ENCODE results near the gene PALLD. TPM values are rescaled to one million over a fixed set of nuclear protein-coding genes. Genes with fewer than 3 reads are reported as not detected.

The PALLD gene
- polyA plus RNA-seq, 1 donor from 2014 or later = 20.5 TPM

DNA sequence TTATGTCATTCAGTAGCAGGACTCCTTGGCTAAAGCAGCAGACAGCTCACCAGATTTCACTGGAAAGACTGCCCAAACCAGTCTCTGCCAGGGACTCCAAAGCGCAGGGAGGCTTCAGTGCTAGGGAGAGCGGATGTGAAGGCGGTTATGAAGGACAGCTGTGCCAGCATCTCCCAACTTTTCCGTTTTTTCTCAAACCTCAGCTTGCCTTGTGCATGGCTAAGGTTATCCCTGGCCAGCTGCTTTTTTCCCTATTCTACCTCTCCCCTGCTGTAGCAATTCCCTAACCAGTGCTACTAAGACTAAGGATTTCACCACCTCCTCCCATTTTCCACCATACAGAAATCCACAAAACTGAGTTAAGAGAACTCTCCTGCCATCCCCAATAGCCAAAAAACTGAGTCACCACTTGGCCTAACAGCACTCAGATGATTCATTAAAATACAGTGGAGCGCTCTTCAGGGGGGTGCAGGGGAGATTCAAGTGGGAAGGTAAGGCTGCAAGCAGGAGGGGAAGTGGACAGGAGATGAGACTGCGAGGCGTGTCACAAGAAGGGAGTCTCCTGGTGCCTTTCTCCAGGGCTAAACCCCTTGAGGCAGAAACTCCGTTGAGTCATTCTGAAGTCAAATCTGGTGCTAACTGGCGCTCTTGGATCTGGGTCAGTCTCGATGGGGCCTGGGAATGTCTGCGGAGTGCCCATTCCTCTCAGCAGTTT is 90.7 kb downstream of the PALLD start:
- Histone ChIP-seq H3K27me3 (ENCODE audit: insufficient read depth, low read depth, low read length) (no peaks in the 10 kb centered on the region), H2AFZ (ENCODE audit: low read depth, low read length) (no peak overlapping the region), H4K20me1 (ENCODE audit: insufficient read depth) (no peaks in the 10 kb centered on the region), H3K9ac (ENCODE audit: low read length) (no peak overlapping the region), H3K4me2 (ENCODE audit: low read length) (no peak overlapping the region), H3F3A (ENCODE audit: insufficient read depth, low read length, poor library complexity, severe bottlenecking) (no peaks in the 10 kb centered on the region), H3K27ac (ENCODE audit: low read length) (no peak overlapping the region), H3K9me2 (ENCODE audit: insufficient read depth, low read length) (no peaks in the 10 kb centered on the region), H3K4me3 (ENCODE audit: low read length) (no peak overlapping the region), H3K79me2 (replicated peaks; ENCODE audit: insufficient read depth, low read length) (no peaks in the 10 kb centered on the region), H3K9me3 (ENCODE audit: low read length) (no peaks in the 10 kb centered on the region), H3K36me3 (ENCODE audit: insufficient read depth, low read length) (no peaks in the 10 kb centered on the region)
- TF ChIP-seq EP300 (conservative IDR thresholded peaks at IDR 0.05; ENCODE audit: poor library complexity, severe bottlenecking) (no peak), SMC3 (conservative IDR thresholded peaks at IDR 0.05; ENCODE audit: poor library complexity) (no peak), POLR2AphosphoS5 (IDR thresholded peaks at IDR 0.05) (no peak), EZH2 (IDR thresholded peaks at IDR 0.05; ENCODE audit: borderline replicate concordance, insufficient read depth, low read length, poor library complexity, severe bottlenecking) (no peak), TAF1 (IDR thresholded peaks at IDR 0.05; ENCODE audit: low read depth) (no peak), MXI1 (conservative IDR thresholded peaks at IDR 0.05; ENCODE audit: poor library complexity, severe bottlenecking) (no peak), RAD21 (conservative IDR thresholded peaks at IDR 0.05) (no peak)
- TF ChIP-seq, protein P1, sequence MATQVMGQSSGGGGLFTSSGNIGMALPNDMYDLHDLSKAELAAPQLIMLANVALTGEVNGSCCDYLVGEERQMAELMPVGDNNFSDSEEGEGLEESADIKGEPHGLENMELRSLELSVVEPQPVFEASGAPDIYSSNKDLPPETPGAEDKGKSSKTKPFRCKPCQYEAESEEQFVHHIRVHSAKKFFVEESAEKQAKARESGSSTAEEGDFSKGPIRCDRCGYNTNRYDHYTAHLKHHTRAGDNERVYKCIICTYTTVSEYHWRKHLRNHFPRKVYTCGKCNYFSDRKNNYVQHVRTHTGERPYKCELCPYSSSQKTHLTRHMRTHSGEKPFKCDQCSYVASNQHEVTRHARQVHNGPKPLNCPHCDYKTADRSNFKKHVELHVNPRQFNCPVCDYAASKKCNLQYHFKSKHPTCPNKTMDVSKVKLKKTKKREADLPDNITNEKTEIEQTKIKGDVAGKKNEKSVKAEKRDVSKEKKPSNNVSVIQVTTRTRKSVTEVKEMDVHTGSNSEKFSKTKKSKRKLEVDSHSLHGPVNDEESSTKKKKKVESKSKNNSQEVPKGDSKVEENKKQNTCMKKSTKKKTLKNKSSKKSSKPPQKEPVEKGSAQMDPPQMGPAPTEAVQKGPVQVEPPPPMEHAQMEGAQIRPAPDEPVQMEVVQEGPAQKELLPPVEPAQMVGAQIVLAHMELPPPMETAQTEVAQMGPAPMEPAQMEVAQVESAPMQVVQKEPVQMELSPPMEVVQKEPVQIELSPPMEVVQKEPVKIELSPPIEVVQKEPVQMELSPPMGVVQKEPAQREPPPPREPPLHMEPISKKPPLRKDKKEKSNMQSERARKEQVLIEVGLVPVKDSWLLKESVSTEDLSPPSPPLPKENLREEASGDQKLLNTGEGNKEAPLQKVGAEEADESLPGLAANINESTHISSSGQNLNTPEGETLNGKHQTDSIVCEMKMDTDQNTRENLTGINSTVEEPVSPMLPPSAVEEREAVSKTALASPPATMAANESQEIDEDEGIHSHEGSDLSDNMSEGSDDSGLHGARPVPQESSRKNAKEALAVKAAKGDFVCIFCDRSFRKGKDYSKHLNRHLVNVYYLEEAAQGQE (IDR thresholded peaks at IDR 0.05; ENCODE audit: borderline replicate concordance) = no peak
- TF ChIP-seq, protein P2, sequence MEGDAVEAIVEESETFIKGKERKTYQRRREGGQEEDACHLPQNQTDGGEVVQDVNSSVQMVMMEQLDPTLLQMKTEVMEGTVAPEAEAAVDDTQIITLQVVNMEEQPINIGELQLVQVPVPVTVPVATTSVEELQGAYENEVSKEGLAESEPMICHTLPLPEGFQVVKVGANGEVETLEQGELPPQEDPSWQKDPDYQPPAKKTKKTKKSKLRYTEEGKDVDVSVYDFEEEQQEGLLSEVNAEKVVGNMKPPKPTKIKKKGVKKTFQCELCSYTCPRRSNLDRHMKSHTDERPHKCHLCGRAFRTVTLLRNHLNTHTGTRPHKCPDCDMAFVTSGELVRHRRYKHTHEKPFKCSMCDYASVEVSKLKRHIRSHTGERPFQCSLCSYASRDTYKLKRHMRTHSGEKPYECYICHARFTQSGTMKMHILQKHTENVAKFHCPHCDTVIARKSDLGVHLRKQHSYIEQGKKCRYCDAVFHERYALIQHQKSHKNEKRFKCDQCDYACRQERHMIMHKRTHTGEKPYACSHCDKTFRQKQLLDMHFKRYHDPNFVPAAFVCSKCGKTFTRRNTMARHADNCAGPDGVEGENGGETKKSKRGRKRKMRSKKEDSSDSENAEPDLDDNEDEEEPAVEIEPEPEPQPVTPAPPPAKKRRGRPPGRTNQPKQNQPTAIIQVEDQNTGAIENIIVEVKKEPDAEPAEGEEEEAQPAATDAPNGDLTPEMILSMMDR (IDR thresholded peaks at IDR 0.05; ENCODE audit: poor library complexity, severe bottlenecking) = no peak

DNA sequence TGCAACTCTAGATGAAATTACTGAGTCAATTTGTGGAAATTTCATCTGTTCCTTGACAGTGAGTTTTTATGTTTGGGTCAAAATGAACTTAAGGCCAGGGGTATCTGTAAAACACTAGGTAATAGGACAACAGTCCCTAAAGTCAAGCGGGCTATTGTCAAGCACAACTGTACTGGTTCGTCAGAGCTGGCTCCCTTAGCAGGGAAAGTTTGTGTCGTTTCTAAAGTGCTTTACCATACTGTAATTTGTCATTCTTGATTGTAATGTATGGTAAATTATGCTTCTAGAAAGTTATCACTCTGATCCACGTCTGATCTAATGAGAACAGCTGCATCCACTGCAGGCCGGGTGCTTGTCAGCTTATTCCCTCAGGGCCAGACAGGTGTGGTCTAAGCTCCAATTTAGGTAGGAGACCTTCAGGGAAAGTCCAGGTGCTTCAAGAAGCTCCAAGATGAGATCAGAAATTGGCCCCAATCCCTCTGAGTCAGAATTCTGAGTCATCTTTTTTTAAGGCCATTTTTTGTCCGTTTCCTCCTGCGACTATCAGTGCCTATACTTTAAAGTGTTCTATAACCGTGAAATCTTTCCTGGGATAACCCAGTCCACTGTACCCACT is 92.2 kb downstream of the PALLD start:
- Histone ChIP-seq H2AFZ (ENCODE audit: low read depth, low read length) (no peak overlapping the region), H3K9me3 (ENCODE audit: low read length) (no peaks in the 10 kb centered on the region), H3K36me3 (ENCODE audit: insufficient read depth, low read length) (no peaks in the 10 kb centered on the region), H3K9me2 (ENCODE audit: insufficient read depth, low read length) (no peaks in the 10 kb centered on the region), H3K27me3 (ENCODE audit: insufficient read depth, low read depth, low read length) (no peaks in the 10 kb centered on the region), H3K27ac (ENCODE audit: low read length) (no peak overlapping the region), H3K4me3 (ENCODE audit: low read length) (no peak overlapping the region), H4K20me1 (ENCODE audit: insufficient read depth) (no peaks in the 10 kb centered on the region), H3K4me2 (ENCODE audit: low read length) (no peak overlapping the region), H3F3A (ENCODE audit: insufficient read depth, low read length, poor library complexity, severe bottlenecking) (no peaks in the 10 kb centered on the region), H3K9ac (ENCODE audit: low read length) (no peak overlapping the region), H3K79me2 (replicated peaks; ENCODE audit: insufficient read depth, low read length) (no peaks in the 10 kb centered on the region)
- TF ChIP-seq, protein P2 (IDR thresholded peaks at IDR 0.05; ENCODE audit: poor library complexity, severe bottlenecking) = no peak
- TF ChIP-seq, protein P1 (IDR thresholded peaks at IDR 0.05; ENCODE audit: borderline replicate concordance) = no peak
- TF ChIP-seq RAD21 (conservative IDR thresholded peaks at IDR 0.05) = no peak
- no peak for TF ChIP-seq TAF1 (IDR thresholded peaks at IDR 0.05; ENCODE audit: low read depth)
- no peak for TF ChIP-seq MXI1 (conservative IDR thresholded peaks at IDR 0.05; ENCODE audit: poor library complexity, severe bottlenecking)
